ENCODE data around the gene CIP2A.

GRCh38 chr3:108599677-108600409 is 10.6 kb upstream of the CIP2A start:
- no peak for TF ChIP-seq MXI1 (conservative IDR thresholded peaks at IDR 0.05; ENCODE audit: poor library complexity, severe bottlenecking)
- TF ChIP-seq SMC3 (conservative IDR thresholded peaks at IDR 0.05; ENCODE audit: poor library complexity): no peak
- TF ChIP-seq POLR2AphosphoS5 (IDR thresholded peaks at IDR 0.05): no peak
- no peak for TF ChIP-seq CTCF (IDR thresholded peaks at IDR 0.05; ENCODE audit: poor library complexity, severe bottlenecking)
- TF ChIP-seq TAF1 (IDR thresholded peaks at IDR 0.05; ENCODE audit: low read depth): no peak
